Stomach (tissue), 4 donors: ENCODE data around the gene MYO3B.

Experiments
- EP300 ChIP-seq: sonication (generic); formaldehyde crosslinking; IDR thresholded peaks from one replicate; pipeline ENCODE4 v1.6.1; 2017; ENCODE audit warnings: antibody characterized with exemption
- POLR2A ChIP-seq, 4 donors: fragments of 450-650 bp; IDR thresholded peaks; one replicate each; pipeline ENCODE4 v1.6.1; 2016; ENCODE audit warnings: antibody characterized with exemption in 4 of 4, control low read depth in 2 of 4, mild to moderate bottlenecking in 1 of 4, moderate library complexity in 1 of 4
- POLR2AphosphoS5 ChIP-seq, 3 donors: sonication (generic); formaldehyde crosslinking; IDR thresholded peaks; one replicate each; pipeline ENCODE4 v1.6.1; 2016; ENCODE audit warnings: antibody characterized with exemption in 3 of 3
- TF ChIP-seq, protein P1 (sequence below), 7 experiments: fragments of 450-650 bp in 4 of 7; fragments of 200-600 bp in 3 of 7; sonication (generic) in 3 of 7; IDR thresholded peaks; one replicate each; pipeline ENCODE4 v1.5.1; 2016 to 2019; ENCODE audit warnings: antibody characterized with exemption in 7 of 7, control low read depth in 2 of 7, mild to moderate bottlenecking in 1 of 7

DNA sequence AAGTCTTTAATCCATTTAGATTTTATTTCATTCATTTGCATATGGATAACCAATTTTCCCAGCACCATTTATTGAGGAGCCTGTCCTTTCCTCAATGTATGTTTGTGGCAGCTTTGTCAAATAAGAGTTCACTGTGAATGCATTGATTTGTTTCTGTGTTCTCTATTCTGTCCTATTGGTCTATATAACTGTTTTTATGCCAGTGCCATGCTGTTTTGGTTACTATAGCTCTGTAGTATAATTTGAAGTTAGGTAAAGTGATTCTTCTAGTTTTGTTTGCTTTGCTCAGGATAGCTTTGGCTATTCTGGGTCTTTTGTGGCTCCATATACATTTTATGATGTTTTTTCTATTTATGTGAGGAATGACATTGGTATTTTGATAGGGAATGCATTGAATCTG is 7.4 kb downstream of the MYO3B start:
- TF ChIP-seq, protein P1, sequence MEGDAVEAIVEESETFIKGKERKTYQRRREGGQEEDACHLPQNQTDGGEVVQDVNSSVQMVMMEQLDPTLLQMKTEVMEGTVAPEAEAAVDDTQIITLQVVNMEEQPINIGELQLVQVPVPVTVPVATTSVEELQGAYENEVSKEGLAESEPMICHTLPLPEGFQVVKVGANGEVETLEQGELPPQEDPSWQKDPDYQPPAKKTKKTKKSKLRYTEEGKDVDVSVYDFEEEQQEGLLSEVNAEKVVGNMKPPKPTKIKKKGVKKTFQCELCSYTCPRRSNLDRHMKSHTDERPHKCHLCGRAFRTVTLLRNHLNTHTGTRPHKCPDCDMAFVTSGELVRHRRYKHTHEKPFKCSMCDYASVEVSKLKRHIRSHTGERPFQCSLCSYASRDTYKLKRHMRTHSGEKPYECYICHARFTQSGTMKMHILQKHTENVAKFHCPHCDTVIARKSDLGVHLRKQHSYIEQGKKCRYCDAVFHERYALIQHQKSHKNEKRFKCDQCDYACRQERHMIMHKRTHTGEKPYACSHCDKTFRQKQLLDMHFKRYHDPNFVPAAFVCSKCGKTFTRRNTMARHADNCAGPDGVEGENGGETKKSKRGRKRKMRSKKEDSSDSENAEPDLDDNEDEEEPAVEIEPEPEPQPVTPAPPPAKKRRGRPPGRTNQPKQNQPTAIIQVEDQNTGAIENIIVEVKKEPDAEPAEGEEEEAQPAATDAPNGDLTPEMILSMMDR (IDR thresholded peaks at IDR 0.05), result no peak
- no peak for TF ChIP-seq POLR2A (IDR thresholded peaks at IDR 0.05)
- TF ChIP-seq EP300, result no peak
- no peak for TF ChIP-seq POLR2AphosphoS5 (IDR thresholded peaks at IDR 0.05)
